Prostate gland (tissue), 2 donors: ENCODE data around the gene FBLIM1.

ENCODE experiments used
- POLR2A ChIP-seq: fragments of 450-650 bp; IDR thresholded peaks from one replicate; pipeline ENCODE4 v1.6.1; 2016; ENCODE audit warnings: antibody characterized with exemption, mild to moderate bottlenecking
- POLR2AphosphoS5 ChIP-seq: sonication (generic); formaldehyde crosslinking; IDR thresholded peaks from one replicate; pipeline ENCODE4 v1.6.1; 2017; ENCODE audit warnings: antibody characterized with exemption
- TF ChIP-seq, protein P1 (sequence below), 4 experiments: fragments of 200-600 bp in 2 of 4; fragments of 450-650 bp in 2 of 4; sonication (generic) in 2 of 4; IDR thresholded peaks; 1 replicate in 3 of 4; 2 replicates in 1 of 4; pipeline ENCODE4 v1.5.1; 2016 to 2019; ENCODE audit warnings: antibody characterized with exemption in 4 of 4, mild to moderate bottlenecking in 2 of 4, moderate library complexity in 2 of 4

DNA sequence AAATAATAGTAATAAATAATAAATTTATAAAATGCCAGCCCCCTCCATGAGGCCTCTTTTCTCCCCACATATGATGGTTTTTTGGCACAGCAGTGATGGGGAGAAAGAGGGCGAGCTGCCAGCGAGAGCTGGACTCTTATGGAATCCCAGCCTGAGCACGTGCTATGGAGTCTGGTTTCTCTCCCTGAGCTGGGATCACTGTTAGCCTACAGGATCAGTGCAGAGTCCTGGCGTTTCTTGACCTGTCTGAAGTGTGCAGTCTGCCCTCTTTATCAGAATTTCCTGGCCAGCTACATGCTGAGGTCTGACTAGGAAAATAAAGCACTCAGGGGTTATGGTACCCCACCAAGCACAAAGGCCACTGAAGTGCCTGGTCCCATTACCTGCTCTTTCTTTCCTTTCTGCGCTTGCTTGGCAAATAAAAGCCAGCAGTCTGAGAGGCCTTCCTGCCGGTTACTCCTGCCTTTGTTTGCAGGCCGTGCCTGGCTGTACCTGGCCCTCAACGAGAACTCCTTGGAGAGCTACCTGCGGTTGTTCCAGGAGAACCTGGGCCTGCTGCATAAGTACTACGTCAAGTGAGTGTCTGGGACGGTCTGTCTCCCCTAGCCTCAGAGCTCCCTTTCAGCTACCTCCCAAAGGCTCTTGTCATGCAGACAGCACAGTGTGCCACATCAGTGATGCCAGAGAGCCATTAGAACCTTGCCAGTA lies 41.0 kb upstream of the FBLIM1 start:
- TF ChIP-seq, protein P1, sequence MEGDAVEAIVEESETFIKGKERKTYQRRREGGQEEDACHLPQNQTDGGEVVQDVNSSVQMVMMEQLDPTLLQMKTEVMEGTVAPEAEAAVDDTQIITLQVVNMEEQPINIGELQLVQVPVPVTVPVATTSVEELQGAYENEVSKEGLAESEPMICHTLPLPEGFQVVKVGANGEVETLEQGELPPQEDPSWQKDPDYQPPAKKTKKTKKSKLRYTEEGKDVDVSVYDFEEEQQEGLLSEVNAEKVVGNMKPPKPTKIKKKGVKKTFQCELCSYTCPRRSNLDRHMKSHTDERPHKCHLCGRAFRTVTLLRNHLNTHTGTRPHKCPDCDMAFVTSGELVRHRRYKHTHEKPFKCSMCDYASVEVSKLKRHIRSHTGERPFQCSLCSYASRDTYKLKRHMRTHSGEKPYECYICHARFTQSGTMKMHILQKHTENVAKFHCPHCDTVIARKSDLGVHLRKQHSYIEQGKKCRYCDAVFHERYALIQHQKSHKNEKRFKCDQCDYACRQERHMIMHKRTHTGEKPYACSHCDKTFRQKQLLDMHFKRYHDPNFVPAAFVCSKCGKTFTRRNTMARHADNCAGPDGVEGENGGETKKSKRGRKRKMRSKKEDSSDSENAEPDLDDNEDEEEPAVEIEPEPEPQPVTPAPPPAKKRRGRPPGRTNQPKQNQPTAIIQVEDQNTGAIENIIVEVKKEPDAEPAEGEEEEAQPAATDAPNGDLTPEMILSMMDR (IDR thresholded peaks at IDR 0.05): no peak
- no peak for TF ChIP-seq POLR2A
- no peak for TF ChIP-seq POLR2AphosphoS5
